Sigmoid colon (tissue), 4 donors: ENCODE measurements around the gene KRT80.

Source experiments
- CTCF ChIP-seq, 4 experiments: fragments of 450-650 bp in 3 of 4; fragments of 200-600 bp in 1 of 4; IDR thresholded peaks; one replicate each; pipeline ENCODE4 v1.5.1; 2016 to 2019; ENCODE audit warnings: antibody characterized with exemption in 4 of 4, mild to moderate bottlenecking in 3 of 4, moderate library complexity in 2 of 4
- EP300 ChIP-seq, 4 donors: sonication (generic); formaldehyde crosslinking; IDR thresholded peaks; one replicate each; pipeline ENCODE4 v1.6.1; 2017; ENCODE audit warnings: antibody characterized with exemption in 4 of 4
- POLR2A ChIP-seq, 2 donors: fragments of 450-650 bp; IDR thresholded peaks; one replicate each; pipeline ENCODE4 v1.6.1; 2016; ENCODE audit warnings: antibody characterized with exemption in 2 of 2, mild to moderate bottlenecking in 2 of 2, moderate library complexity in 2 of 2
- POLR2AphosphoS5 ChIP-seq, 4 donors: sonication (generic); formaldehyde crosslinking; IDR thresholded peaks; one replicate each; pipeline ENCODE4 v1.6.1; 2017; ENCODE audit warnings: antibody characterized with exemption in 4 of 4

- TF ChIP-seq CTCF (IDR thresholded peaks at IDR 0.05) (no peak), POLR2A (IDR thresholded peaks at IDR 0.05) (no peak), EP300 (IDR thresholded peaks at IDR 0.05) (no peak), POLR2AphosphoS5 (IDR thresholded peaks at IDR 0.05) (no peak)
Observed at GRCh38 chr12:52149182-52149641, 42.6 kb downstream of the KRT80 start.
